Skeletal muscle satellite cell (primary cell): Measurements from ENCODE around the gene ACTL9.

Source experiments
- H3K27me3 ChIP-seq: 2 replicates; pipeline ENCODE4 v1.7.0; 2013; ENCODE audit warnings: low read length; ENCODE audit not compliant: control insufficient read depth, insufficient read depth
- H3K36me3 ChIP-seq: 2 replicates; pipeline ENCODE4 v1.7.0; 2013; ENCODE audit warnings: mild to moderate bottlenecking, control low read depth, low read length; ENCODE audit not compliant: insufficient read depth
- H3K4me1 ChIP-seq: 2 replicates; pipeline ENCODE4 v1.7.0; 2013; ENCODE audit warnings: low read length; ENCODE audit not compliant: control insufficient read depth, insufficient read depth
- H3K4me2 ChIP-seq: 2 replicates; pipeline ENCODE4 v1.7.0; 2013; ENCODE audit warnings: mild to moderate bottlenecking, low read length
- H3K4me3 ChIP-seq: 2 replicates; pipeline ENCODE4 v1.7.0; 2013; ENCODE audit warnings: low read length
- H3K9ac ChIP-seq: 2 replicates; pipeline ENCODE4 v1.7.0; 2013; ENCODE audit warnings: mild to moderate bottlenecking, low read depth, low read length, moderate library complexity
- H3K9me3 ChIP-seq: replicated peaks from 2 replicates; pipeline ENCODE4 v1.7.0; 2013; ENCODE audit warnings: mild to moderate bottlenecking, control low read depth, low read length

ACTL9 gene

DNA sequence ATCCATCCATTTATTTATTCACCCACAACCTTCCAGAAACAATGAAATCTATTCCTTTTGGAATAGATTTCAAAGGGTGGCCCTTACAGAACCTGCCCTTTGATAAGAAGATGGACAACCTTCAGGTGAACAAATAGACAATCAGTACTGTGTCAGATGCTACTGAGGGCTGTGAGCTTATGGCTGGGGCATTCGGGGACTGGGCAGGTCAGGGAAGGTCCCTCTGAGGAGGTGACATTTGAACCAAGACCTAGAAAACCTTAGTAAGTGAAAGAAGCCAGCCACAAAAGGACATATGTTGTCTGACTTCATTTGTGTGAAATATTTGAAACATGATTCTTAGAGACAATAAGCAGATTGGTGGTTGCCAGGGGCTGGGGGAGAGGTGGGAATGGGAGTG is 15.7 kb downstream of the ACTL9 start:
- no peaks in the 10 kb centered on the region for H3K36me3 ChIP-seq
- no peak overlapping the region for H3K9ac ChIP-seq
- no peaks in the 10 kb centered on the region for H3K4me1 ChIP-seq
- H3K4me3 ChIP-seq = no peak overlapping the region
- no peaks in the 10 kb centered on the region for H3K27me3 ChIP-seq
- H3K9me3 ChIP-seq = peaks cover 3% of the 10 kb centered on the region
- no peak overlapping the region for H3K4me2 ChIP-seq

DNA sequence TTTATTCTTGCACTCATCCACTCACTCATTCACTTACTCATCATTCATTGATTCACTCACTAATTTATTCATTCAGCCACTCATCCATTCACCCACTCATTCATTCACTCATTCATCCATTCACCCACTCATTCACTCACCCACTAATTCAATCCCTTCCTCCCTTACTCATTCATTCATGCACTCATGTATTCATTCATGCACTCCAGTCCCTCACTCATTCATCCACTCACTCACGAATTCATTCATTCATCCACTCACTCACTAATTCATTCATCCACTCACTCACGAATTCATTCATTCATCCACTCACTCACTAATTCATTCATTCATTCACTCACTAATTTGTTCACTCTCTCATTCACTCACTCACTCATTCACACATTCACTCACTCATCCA is 16.1 kb downstream of the ACTL9 start:
- Histone ChIP-seq H3K27me3 (no peaks in the 10 kb centered on the region), H3K9me3 (peaks cover 3% of the 10 kb centered on the region), H3K4me3 (no peak overlapping the region), H3K9ac (no peak overlapping the region), H3K4me1 (no peaks in the 10 kb centered on the region), H3K4me2 (no peak overlapping the region), H3K36me3 (no peaks in the 10 kb centered on the region)

DNA sequence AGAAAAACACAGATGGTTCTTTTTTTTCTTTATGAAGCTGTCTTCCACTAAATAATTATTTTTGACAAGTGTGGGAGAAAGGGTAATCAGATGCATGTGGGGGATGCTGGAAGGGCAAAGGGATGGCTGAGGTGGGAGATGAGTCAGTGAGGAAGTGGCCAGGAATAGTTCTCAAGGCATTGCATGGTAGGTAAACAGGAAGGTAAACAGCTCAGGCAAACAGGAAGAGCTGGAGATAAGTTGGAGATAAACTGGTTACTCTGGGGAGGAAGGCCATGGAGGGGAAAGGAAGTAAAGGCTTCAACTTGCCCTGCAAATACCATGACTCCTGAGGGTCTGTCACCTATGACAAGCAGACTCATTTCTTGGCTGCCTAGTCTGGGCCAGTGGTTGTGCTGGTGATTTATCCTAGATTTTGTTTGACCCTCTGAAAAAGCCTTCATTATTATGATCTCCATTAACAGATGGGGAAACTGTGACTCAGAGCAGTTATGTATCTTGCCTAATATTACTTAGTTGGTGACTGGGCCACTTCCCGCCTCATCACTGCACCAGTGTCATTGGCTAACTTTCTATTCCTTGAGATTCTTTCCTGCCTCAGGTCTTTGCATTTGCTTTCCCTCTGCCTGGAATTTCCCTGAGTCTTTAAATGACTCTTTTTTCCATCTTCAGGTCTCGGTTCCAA is 17.1 kb downstream of the ACTL9 start:
- no peaks in the 10 kb centered on the region for H3K27me3 ChIP-seq
- no peaks in the 10 kb centered on the region for H3K4me1 ChIP-seq
- no peak overlapping the region for H3K9ac ChIP-seq
- no peak overlapping the region for H3K4me3 ChIP-seq
- H3K36me3 ChIP-seq = no peaks in the 10 kb centered on the region
- peaks cover 3% of the 10 kb centered on the region for H3K9me3 ChIP-seq
- H3K4me2 ChIP-seq = no peak overlapping the region

DNA sequence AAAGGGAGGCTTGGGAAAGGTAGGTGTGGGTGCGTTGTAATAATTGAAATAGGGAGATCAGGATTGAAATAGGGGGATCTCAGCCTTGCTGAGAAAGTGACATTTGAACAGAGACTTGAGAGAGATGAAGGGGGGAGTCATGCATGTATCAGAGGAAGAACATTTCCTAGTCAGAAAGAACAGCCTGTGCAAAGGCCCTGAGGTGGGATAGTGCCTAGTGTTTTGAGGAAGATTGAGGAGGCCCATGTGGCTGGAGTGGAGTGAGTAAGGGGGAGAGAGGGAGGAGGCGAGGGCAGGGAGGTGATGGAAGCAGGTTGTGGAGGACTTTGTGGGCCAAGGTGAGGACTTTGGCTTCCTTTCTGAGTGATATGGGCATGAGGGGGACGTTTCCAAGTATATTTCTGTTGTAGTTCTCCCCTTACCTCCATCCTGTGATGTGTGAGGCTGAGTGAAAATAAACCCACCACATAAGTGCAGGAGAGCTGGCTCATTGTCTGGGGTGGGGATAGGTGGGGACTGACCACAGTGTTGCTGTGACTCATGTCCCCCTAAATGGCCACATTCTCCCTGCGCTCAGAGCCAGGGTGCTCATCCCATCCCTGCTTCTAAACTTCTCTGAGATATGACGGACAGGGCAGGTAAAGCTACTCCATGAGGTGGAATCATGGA is 17.8 kb downstream of the ACTL9 start:
- peaks cover 3% of the 10 kb centered on the region for H3K9me3 ChIP-seq
- no peak overlapping the region for H3K9ac ChIP-seq
- no peaks in the 10 kb centered on the region for H3K27me3 ChIP-seq
- no peak overlapping the region for H3K4me2 ChIP-seq
- H3K4me1 ChIP-seq = no peaks in the 10 kb centered on the region
- H3K4me3 ChIP-seq = no peak overlapping the region
- H3K36me3 ChIP-seq = no peaks in the 10 kb centered on the region

DNA sequence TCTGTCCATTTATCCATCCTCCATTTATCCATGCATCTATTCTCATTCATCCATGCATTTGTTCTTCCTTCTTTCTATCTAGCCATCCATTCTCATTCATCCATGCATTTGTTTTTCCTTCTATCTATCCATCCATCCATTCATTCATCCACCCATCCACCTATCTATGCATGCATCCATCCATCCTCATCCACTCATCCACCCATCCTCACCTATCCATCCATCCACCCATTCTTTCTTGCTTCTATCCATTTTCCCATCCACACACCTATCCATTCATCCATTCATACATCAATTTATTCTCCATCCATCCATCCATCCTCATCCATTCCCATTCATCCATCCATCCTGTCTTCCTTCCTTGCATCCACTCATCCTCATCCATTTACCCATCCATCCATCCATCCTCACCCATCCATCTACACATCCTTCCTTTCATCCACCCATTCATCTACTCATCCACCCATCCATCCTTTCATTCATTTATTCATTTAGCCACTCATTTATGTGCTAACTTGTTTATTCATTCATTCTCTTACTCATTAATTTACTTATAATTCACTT is 20.3 kb downstream of the ACTL9 start:
- no peaks in the 10 kb centered on the region for H3K4me1 ChIP-seq
- no peaks in the 10 kb centered on the region for H3K9me3 ChIP-seq
- no peak overlapping the region for H3K9ac ChIP-seq
- H3K27me3 ChIP-seq = no peaks in the 10 kb centered on the region
- no peak overlapping the region for H3K4me2 ChIP-seq
- H3K36me3 ChIP-seq = no peaks in the 10 kb centered on the region
- H3K4me3 ChIP-seq = no peak overlapping the region

DNA sequence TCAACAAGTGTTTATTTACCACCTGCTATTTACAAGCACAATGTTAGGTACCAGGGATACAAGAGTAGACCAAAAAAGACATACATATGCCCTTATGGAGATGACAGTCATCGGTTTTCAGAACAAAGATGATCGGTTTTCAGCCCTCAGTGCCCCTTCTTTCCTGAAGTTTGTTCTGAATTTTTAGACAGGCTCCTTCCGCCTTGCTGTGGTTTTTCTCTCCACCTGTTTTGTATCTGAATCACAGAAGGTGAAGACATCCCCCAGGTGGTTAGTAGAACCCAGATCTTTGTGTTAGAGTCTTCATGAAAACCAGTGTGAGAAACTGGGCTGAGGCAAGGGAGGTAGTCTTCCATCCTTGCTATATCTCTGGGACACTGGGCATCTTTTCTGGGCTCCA is 23.5 kb downstream of the ACTL9 start:
- H3K27me3 ChIP-seq = no peaks in the 10 kb centered on the region
- no peaks in the 10 kb centered on the region for H3K9me3 ChIP-seq
- H3K36me3 ChIP-seq = no peaks in the 10 kb centered on the region
- no peak overlapping the region for H3K9ac ChIP-seq
- no peak overlapping the region for H3K4me3 ChIP-seq
- no peak overlapping the region for H3K4me2 ChIP-seq
- no peaks in the 10 kb centered on the region for H3K4me1 ChIP-seq

DNA sequence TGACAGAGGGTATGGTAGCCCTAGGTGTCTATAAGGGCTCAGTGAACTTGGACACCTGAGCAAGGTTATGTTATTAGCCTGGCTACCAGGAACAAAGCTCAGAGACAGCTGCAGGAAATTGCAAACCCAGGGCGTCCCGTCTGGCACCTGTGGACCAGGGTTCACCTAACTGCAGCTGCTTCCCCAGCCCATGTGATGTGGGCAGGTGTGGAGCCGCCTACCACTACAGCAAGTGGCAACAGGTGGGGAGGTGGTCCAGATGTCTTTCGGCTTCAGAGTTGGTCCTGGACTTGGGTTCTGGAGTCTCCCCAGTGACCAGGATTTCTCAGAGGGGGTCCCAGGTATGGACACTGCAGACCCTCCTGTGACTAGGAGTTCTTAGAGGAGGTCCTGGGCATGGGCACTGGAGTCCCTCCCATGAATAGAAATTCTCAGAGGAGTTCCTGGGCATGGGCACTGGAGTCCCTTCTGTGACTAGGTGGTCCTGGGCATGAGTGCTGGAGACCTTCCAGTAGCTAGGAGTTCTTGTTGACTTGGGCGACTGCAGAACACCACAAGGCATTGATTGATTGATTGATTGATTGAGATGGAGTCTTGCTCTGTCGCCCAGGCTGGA is 25.2 kb downstream of the ACTL9 start:
- Histone ChIP-seq H3K9ac (no peak overlapping the region), H3K36me3 (no peaks in the 10 kb centered on the region), H3K4me3 (no peak overlapping the region), H3K9me3 (no peaks in the 10 kb centered on the region), H3K4me2 (no peak overlapping the region), H3K4me1 (no peaks in the 10 kb centered on the region), H3K27me3 (no peaks in the 10 kb centered on the region)

DNA sequence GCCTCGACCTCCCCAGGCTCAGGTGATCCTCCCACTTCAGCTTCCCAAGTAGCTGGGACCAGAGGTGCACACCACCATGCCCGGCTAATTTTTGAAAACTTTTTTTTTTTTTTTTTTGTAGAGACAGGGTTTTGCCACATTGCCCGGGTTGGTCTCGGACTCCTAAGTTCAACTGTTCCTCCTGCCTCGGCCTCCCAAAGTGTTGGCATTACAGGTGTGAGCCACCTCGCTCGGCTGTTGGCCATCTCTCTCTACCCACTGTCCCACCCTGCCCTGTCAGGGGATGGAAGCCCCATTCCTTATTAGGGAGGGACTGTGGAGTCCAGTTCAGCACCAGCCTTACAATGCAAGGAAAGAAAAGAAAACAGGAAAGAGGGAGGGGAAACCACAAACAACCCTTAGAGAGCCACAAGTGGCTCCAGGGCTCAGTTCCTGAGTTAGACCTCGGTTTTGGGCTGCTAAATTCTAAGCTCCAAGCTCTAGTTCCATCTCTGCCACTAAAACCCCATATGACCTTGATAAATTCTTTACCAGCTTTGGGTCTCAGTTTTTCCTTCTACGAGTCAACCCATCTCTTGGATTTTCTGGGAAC is 31.7 kb downstream of the ACTL9 start:
- no peak overlapping the region for H3K9ac ChIP-seq
- H3K4me1 ChIP-seq = no peaks in the 10 kb centered on the region
- no peaks in the 10 kb centered on the region for H3K36me3 ChIP-seq
- H3K4me3 ChIP-seq = no peak overlapping the region
- no peak overlapping the region for H3K4me2 ChIP-seq
- H3K9me3 ChIP-seq = no peaks in the 10 kb centered on the region
- no peaks in the 10 kb centered on the region for H3K27me3 ChIP-seq

DNA sequence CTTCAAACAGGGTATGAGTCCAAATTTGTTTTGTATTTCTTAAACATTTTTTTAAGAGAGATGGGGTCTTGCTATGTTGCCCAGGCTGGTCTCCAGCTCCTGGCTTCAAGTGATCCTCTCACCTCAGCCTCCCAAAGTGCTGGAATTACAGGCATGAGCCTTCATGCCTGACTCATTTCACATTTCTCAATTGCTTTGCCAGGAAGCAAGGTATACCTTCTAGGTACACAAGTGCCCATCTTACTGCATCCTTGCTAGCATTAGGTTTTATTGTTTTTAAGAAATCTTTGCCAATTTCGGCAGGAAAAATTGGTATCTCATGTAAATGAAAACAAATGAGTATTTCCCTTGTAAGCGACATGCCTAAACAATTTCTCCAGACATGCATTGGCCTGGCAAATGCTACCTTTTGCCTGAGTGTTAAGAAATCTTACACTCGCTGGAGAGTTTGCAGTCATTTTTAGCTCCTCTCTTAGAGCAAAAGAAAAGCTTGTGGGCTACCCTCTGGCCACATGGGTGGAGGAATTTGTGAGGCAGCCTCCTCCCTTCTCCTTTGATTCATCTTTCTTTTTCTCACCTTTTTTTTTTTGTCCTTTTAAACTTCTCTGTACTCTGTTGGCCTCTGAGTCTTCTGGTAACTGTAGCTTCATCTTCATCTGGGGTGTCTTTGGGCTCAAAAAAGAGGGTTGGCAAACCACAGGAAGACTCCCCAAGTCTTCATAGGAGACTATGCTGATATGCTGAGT is 33.0 kb downstream of the ACTL9 start:
- Histone ChIP-seq H3K4me2 (no peak overlapping the region), H3K9ac (no peak overlapping the region), H3K9me3 (no peaks in the 10 kb centered on the region), H3K4me1 (no peaks in the 10 kb centered on the region), H3K4me3 (no peak overlapping the region), H3K27me3 (no peaks in the 10 kb centered on the region), H3K36me3 (no peaks in the 10 kb centered on the region)

DNA sequence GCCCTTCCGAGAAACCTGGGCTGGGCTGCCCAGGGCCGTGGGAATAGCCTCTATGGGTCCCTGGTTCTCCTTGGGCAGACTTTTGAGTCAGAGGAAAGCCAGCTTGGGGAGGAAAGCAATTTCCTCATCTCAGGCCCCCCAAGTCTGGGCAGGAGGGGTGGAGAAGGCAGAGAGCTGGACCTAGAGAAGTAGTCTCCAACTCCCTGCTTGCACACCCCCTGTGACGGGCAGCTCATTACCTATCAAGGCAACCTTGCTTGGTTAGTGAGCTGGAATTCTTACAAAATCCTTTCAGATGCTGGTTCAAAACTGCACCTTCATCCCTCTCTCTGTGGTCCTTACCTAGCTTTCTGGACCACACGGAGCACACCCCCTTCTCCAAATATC is 33.9 kb downstream of the ACTL9 start:
- H3K9me3 ChIP-seq = no peaks in the 10 kb centered on the region
- H3K36me3 ChIP-seq = no peaks in the 10 kb centered on the region
- no peaks in the 10 kb centered on the region for H3K4me1 ChIP-seq
- H3K9ac ChIP-seq = no peak overlapping the region
- H3K4me2 ChIP-seq = no peak overlapping the region
- no peak overlapping the region for H3K4me3 ChIP-seq
- no peaks in the 10 kb centered on the region for H3K27me3 ChIP-seq
